NCI-H1105 treated with DMSO at 0.1 percent for 48 hours (cell line): ENCODE measurements around the gene TMEM247.
"Not testable (repeated sequence)": the region's sequence is repeated elsewhere in the genome, so short reads cannot be mapped to it uniquely, and the experiment has no call there.

Experiments
- DNase-seq: peaks from one replicate; lab custom pipeline; 2025; lab: John Stamatoyannopoulos, UW

The TMEM247 gene

GRCh38 chr2:46458763-46459500 is 20.4 kb upstream of the TMEM247 start:
- no peak for DNase-seq

- no peak for DNase-seq
Observed at GRCh38 chr2:46459694-46460093, 19.7 kb upstream of the TMEM247 start.

GRCh38 chr2:46460241-46460921 is 19.0 kb upstream of the TMEM247 start:
- DNase-seq, result no peak

GRCh38 chr2:46461011-46461674 is 18.2 kb upstream of the TMEM247 start:
- peak; percentile 43 for DNase-seq

GRCh38 chr2:46461709-46462171 is 17.6 kb upstream of the TMEM247 start:
- DNase-seq, result no peak

- DNase-seq, result no peak
Observed at GRCh38 chr2:46462936-46463335, 16.4 kb upstream of the TMEM247 start.

- DNase-seq, result no peak
Observed at GRCh38 chr2:46469116-46469515, 10.2 kb upstream of the TMEM247 start.

- no peak for DNase-seq
Observed at GRCh38 chr2:46469700-46470099, 9.7 kb upstream of the TMEM247 start.

GRCh38 chr2:46470114-46470628 is 9.2 kb upstream of the TMEM247 start:
- DNase-seq, result no peak

- no peak for DNase-seq
Observed at GRCh38 chr2:46471019-46471583, 8.3 kb upstream of the TMEM247 start.

GRCh38 chr2:46471697-46472096 is 7.7 kb upstream of the TMEM247 start:
- no peak for DNase-seq

GRCh38 chr2:46472165-46472564 is 7.2 kb upstream of the TMEM247 start:
- not testable (repeated sequence) for DNase-seq

- not testable (repeated sequence) for DNase-seq
Observed at GRCh38 chr2:46477462-46477861, 1.9 kb upstream of the TMEM247 start.

- no peak for DNase-seq
Observed at GRCh38 chr2:46477925-46478324, 1.4 kb upstream of the TMEM247 start.

GRCh38 chr2:46480562-46480961 is 1.2 kb downstream of the TMEM247 start:
- peak; percentile 63 for DNase-seq

GRCh38 chr2:46481198-46482193 is 2.1 kb downstream of the TMEM247 start:
- peak; percentile 35 for DNase-seq

- DNase-seq, result no peak
Observed at GRCh38 chr2:46482490-46482889, 3.1 kb downstream of the TMEM247 start.

- DNase-seq, result no peak
Observed at GRCh38 chr2:46485002-46485401, 5.6 kb downstream of the TMEM247 start.

- DNase-seq, result no peak
Observed at GRCh38 chr2:46486436-46486835, 7.1 kb downstream of the TMEM247 start.

- no peak for DNase-seq
Observed at GRCh38 chr2:46487667-46488335, 8.4 kb downstream of the TMEM247 start.

GRCh38 chr2:46488389-46488788 is 9.0 kb downstream of the TMEM247 start:
- no peak for DNase-seq
